HG03469 (cell line): Measurements from ENCODE around the gene SHANK3.

ENCODE experiments used
- ATAC-seq: cut with Tn5 transposase; IDR thresholded peaks from one replicate; pipeline ENCODE4 v1.9.1; 2021; ENCODE audit warnings: mild to moderate bottlenecking, moderate library complexity, moderate number of reproducible peaks; ENCODE audit not compliant: unreplicated experiment

Gene SHANK3

GRCh38 chr22:50697667-50698506 lies 25.3 kb downstream of the SHANK3 start:
- no peak for ATAC-seq

- ATAC-seq, result no peak
Observed at GRCh38 chr22:50698546-50698945, 25.9 kb downstream of the SHANK3 start.

- ATAC-seq, result no peak
Observed at GRCh38 chr22:50699001-50699755, 26.6 kb downstream of the SHANK3 start.

GRCh38 chr22:50699756-50700386 lies 27.2 kb downstream of the SHANK3 start:
- no peak for ATAC-seq

- ATAC-seq, result no peak
Observed at GRCh38 chr22:50700387-50701075, 27.9 kb downstream of the SHANK3 start.

- no peak for ATAC-seq
Observed at GRCh38 chr22:50701076-50701419, 28.4 kb downstream of the SHANK3 start.

GRCh38 chr22:50701428-50702154 lies 29.0 kb downstream of the SHANK3 start:
- no peak for ATAC-seq

GRCh38 chr22:50702261-50702671 lies 29.6 kb downstream of the SHANK3 start:
- no peak for ATAC-seq

- no peak for ATAC-seq
Observed at GRCh38 chr22:50702821-50703725, 30.4 kb downstream of the SHANK3 start.

- ATAC-seq, result no peak
Observed at GRCh38 chr22:50703726-50704509, 31.3 kb downstream of the SHANK3 start.

GRCh38 chr22:50704510-50705218 lies 32.0 kb downstream of the SHANK3 start:
- ATAC-seq, result no peak

- no peak for ATAC-seq
Observed at GRCh38 chr22:50705219-50705691, 32.6 kb downstream of the SHANK3 start.

GRCh38 chr22:50705851-50706351 lies 33.3 kb downstream of the SHANK3 start:
- ATAC-seq, result no peak

GRCh38 chr22:50706481-50707125 lies 34.0 kb downstream of the SHANK3 start:
- no peak for ATAC-seq

- no peak for ATAC-seq
Observed at GRCh38 chr22:50708474-50708873, 35.9 kb downstream of the SHANK3 start.

- ATAC-seq, result no peak
Observed at GRCh38 chr22:50708996-50709395, 36.4 kb downstream of the SHANK3 start.

GRCh38 chr22:50710221-50710620 lies 37.6 kb downstream of the SHANK3 start:
- ATAC-seq, result no peak
